ENCODE measurements around the gene MLLT6.

MLLT6 gene

DNA sequence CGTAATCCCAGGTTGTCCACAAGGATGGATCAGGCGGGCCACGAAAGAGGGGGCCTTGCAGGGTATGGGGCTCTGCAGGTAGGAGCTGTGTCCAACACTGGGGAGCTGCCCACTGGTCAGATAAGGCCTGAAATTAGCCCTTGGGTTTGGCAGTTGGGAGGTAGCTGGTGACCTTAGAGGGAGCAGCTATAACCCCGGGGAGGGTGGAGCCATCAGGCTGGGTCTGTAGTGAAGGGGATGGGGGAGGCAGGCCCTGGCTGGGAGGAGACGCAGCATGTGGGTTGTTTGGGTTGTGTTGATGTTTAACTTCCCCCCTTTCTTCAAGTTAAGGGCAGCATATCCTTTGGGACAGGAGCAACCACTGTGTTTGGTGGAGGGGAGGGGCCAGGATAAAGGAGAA is 5.9 kb downstream of the MLLT6 start:
- no peaks in the 10 kb centered on the region for H3K9me2 ChIP-seq (replicated peaks; ENCODE audit: insufficient read depth, low read length)
- TF ChIP-seq EZH2phosphoT487 (conservative IDR thresholded peaks at IDR 0.05; ENCODE audit: low read length): no peak
- TF ChIP-seq, protein P1, sequence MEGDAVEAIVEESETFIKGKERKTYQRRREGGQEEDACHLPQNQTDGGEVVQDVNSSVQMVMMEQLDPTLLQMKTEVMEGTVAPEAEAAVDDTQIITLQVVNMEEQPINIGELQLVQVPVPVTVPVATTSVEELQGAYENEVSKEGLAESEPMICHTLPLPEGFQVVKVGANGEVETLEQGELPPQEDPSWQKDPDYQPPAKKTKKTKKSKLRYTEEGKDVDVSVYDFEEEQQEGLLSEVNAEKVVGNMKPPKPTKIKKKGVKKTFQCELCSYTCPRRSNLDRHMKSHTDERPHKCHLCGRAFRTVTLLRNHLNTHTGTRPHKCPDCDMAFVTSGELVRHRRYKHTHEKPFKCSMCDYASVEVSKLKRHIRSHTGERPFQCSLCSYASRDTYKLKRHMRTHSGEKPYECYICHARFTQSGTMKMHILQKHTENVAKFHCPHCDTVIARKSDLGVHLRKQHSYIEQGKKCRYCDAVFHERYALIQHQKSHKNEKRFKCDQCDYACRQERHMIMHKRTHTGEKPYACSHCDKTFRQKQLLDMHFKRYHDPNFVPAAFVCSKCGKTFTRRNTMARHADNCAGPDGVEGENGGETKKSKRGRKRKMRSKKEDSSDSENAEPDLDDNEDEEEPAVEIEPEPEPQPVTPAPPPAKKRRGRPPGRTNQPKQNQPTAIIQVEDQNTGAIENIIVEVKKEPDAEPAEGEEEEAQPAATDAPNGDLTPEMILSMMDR (IDR thresholded peaks at IDR 0.05; ENCODE audit: insufficient read depth, low read length, poor library complexity, severe bottlenecking): no peak
- no peaks in the 10 kb centered on the region for H3K36me3 ChIP-seq (ENCODE audit: low read length)
- H3K4me3 ChIP-seq (ENCODE audit: insufficient read depth, low read length, poor library complexity, severe bottlenecking): no peak overlapping the region
- H4K20me1 ChIP-seq (ENCODE audit: low read depth, low read length): no peaks in the 10 kb centered on the region
- no peak overlapping the region for H3K4me2 ChIP-seq (ENCODE audit: low read depth, low read length, poor library complexity, severe bottlenecking)
- H3K79me2 ChIP-seq (ENCODE audit: insufficient read depth, low read length): peaks cover 22% of the 10 kb centered on the region
- H3K9me3 ChIP-seq (ENCODE audit: insufficient read depth, low read length): no peaks in the 10 kb centered on the region
- H3F3A ChIP-seq (ENCODE audit: insufficient read depth): peaks cover 6% of the 10 kb centered on the region; the same call in 1 of the 2 replicates
- H2AFZ ChIP-seq (ENCODE audit: low read depth, low read length, severe bottlenecking): no peak overlapping the region
- H3K9ac ChIP-seq (ENCODE audit: low read length): no peak overlapping the region
- H3K27ac ChIP-seq (ENCODE audit: low read depth, low read length): no peak overlapping the region
- no peaks in the 10 kb centered on the region for H3K27me3 ChIP-seq (ENCODE audit: low read length)

DNA sequence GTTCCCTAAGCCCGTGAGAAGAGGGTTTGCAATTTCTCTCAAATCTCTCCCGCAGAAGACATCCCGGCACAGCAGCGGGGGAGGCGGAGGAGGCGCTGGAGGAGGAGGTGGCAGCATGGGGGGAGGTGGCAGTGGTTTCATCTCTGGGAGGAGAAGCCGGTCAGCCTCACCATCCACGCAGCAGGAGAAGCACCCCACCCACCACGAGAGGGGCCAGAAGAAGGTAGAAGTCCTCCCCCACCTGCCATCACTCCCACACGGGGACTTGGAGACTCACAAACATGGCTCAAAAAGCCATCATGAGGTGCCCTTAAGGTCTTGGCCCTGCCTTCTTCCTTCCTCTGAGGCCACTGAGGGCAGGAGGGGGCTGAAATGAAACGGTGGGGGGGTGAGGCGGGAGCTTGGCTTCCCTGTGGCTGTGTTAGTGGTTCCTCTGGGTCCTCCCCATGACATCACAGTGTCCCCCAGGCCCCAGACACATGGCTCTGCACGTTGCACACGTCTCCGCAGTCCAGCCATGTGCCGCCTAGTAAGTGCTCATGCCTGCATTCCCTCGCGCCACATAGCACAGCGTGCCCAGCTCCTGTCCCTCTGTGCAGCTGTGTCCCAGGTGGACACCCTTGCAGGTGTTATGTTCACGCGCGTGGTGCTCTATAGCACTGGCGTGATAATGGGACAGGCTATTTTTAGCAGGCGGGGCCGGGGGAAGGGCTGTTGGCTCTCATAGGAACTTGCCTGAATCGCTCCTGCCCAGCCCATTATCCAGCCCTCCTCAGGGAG is 6.9 kb downstream of the MLLT6 start:
- no peak overlapping the region for H3K4me3 ChIP-seq (ENCODE audit: insufficient read depth, low read length, poor library complexity, severe bottlenecking)
- no peak overlapping the region for H2AFZ ChIP-seq (ENCODE audit: low read depth, low read length, severe bottlenecking)
- H3K27me3 ChIP-seq (ENCODE audit: low read length): no peaks in the 10 kb centered on the region
- H3K27ac ChIP-seq (ENCODE audit: low read depth, low read length): no peak overlapping the region
- no peaks in the 10 kb centered on the region for H3K9me2 ChIP-seq (replicated peaks; ENCODE audit: insufficient read depth, low read length)
- TF ChIP-seq, protein P1 (IDR thresholded peaks at IDR 0.05; ENCODE audit: insufficient read depth, low read length, poor library complexity, severe bottlenecking): no peak
- no peak for TF ChIP-seq EZH2phosphoT487 (conservative IDR thresholded peaks at IDR 0.05; ENCODE audit: low read length)
- no peaks in the 10 kb centered on the region for H4K20me1 ChIP-seq (ENCODE audit: low read depth, low read length)
- no peaks in the 10 kb centered on the region for H3K9me3 ChIP-seq (ENCODE audit: insufficient read depth, low read length)
- no peak overlapping the region for H3K4me2 ChIP-seq (ENCODE audit: low read depth, low read length, poor library complexity, severe bottlenecking)
- no peaks in the 10 kb centered on the region for H3K36me3 ChIP-seq (ENCODE audit: low read length)
- H3K9ac ChIP-seq (ENCODE audit: low read length): no peak overlapping the region
- H3K79me2 ChIP-seq (ENCODE audit: insufficient read depth, low read length): peaks cover 12% of the 10 kb centered on the region; the same call in 1 of the 2 replicates
- H3F3A ChIP-seq (ENCODE audit: insufficient read depth): no peaks in the 10 kb centered on the region; the same call in 1 of the 2 replicates

DNA sequence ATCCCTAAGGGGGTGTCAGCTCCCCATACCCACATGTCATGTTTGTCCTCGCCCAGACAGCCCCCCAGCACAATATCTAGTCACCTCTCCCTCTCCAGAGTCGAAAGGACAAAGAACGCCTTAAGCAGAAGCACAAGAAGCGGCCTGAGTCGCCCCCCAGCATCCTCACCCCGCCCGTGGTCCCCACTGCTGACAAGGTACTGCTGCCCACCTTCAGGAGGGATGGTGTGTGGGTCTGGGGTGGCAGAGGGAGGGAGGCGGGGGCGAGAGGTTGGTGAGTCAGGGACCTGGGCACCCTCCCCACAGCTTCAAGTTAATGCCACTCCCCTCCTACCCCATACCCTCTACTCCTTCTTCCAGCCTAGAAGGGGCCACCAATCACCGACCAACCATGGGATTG is 7.5 kb downstream of the MLLT6 start:
- Histone ChIP-seq H3K79me2 (ENCODE audit: insufficient read depth, low read length) (peaks cover 6% of the 10 kb centered on the region; the same call in 1 of the 2 replicates), H3K27me3 (ENCODE audit: low read length) (no peaks in the 10 kb centered on the region), H3K9me3 (ENCODE audit: insufficient read depth, low read length) (no peaks in the 10 kb centered on the region), H3K4me2 (ENCODE audit: low read depth, low read length, poor library complexity, severe bottlenecking) (no peak overlapping the region), H3K4me3 (ENCODE audit: insufficient read depth, low read length, poor library complexity, severe bottlenecking) (no peak overlapping the region), H3F3A (ENCODE audit: insufficient read depth) (no peaks in the 10 kb centered on the region), H3K36me3 (ENCODE audit: low read length) (no peaks in the 10 kb centered on the region), H3K9ac (ENCODE audit: low read length) (no peak overlapping the region), H3K27ac (ENCODE audit: low read depth, low read length) (no peak overlapping the region), H4K20me1 (ENCODE audit: low read depth, low read length) (no peaks in the 10 kb centered on the region), H3K9me2 (replicated peaks; ENCODE audit: insufficient read depth, low read length) (no peaks in the 10 kb centered on the region), H2AFZ (ENCODE audit: low read depth, low read length, severe bottlenecking) (no peak overlapping the region)
- TF ChIP-seq EZH2phosphoT487 (conservative IDR thresholded peaks at IDR 0.05; ENCODE audit: low read length): no peak
- TF ChIP-seq, protein P1 (IDR thresholded peaks at IDR 0.05; ENCODE audit: insufficient read depth, low read length, poor library complexity, severe bottlenecking): no peak

Data from SU-DHL-6 (cell line).